K562 (cell line): ENCODE data around the gene KCNK4. TPM values are rescaled to one million over a fixed set of nuclear protein-coding genes. Genes with fewer than 3 reads are reported as not detected.

Experiments
- BCOR ChIP-seq: fragments of 450-650 bp; IDR thresholded peaks from 2 replicates; pipeline ENCODE4 v1.6.1; 2016
- CCNT2 ChIP-seq: IDR thresholded peaks from 2 replicates; pipeline ENCODE4 v1.6.1; 2011; ENCODE audit warnings: borderline replicate concordance, low read depth, mild to moderate bottlenecking, moderate library complexity, mixed read lengths, low read length; ENCODE audit not compliant: insufficient read length; ENCODE audit errors: extremely low read depth
- DNMT1 ChIP-seq: fragments of 450-650 bp; IDR thresholded peaks from 2 replicates; pipeline ENCODE4 v1.6.1; 2016; ENCODE audit warnings: antibody characterized with exemption, mild to moderate bottlenecking
- IRF2 ChIP-seq: sonication (generic); formaldehyde crosslinking; IDR thresholded peaks from 2 replicates; pipeline ENCODE4 v1.8.1; 2022; ENCODE audit warnings: mild to moderate bottlenecking, missing genetic modification reagents
- JUN ChIP-seq, 2 experiments: sonication (generic) in 1 of 2; formaldehyde crosslinking in 1 of 2; IDR thresholded peaks; 2 replicates each; pipeline versions ENCODE4 v1.6.1 to v1.8.0; 2012 to 2022; ENCODE audit warnings: borderline replicate concordance in 2 of 2, mild to moderate bottlenecking in 2 of 2, improper control_type of control experiment in 1 of 2, low read depth in 1 of 2, low read length in 1 of 2, missing genetic modification reagents in 1 of 2
- MAZ ChIP-seq, 2 experiments: fragments of 450-650 bp in 1 of 2; sonication (generic) in 1 of 2; formaldehyde crosslinking; IDR thresholded peaks in 1 of 2; conservative IDR thresholded peaks in 1 of 2; 2 replicates each; pipeline versions ENCODE4 v1.4.0 to v1.5.0; 2020; ENCODE audit warnings: mild to moderate bottlenecking in 1 of 2, missing genetic modification reagents in 1 of 2
- MLLT1 ChIP-seq, 2 experiments: fragments of 450-650 bp; IDR thresholded peaks; 2 replicates each; pipeline ENCODE4 v1.6.1; 2016
- NFIC ChIP-seq: fragments of 450-650 bp; IDR thresholded peaks from 2 replicates; pipeline ENCODE4 v1.6.1; 2017; ENCODE audit warnings: mild to moderate bottlenecking, inconsistent platforms
- NRF1 ChIP-seq, 2 experiments: fragments of 450-650 bp; IDR thresholded peaks in 1 of 2; conservative IDR thresholded peaks in 1 of 2; 2 replicates each; pipeline ENCODE4 v1.6.1; 2014; ENCODE audit warnings: mild to moderate bottlenecking in 2 of 2
- STAT6 ChIP-seq: sonication (generic); formaldehyde crosslinking; IDR thresholded peaks from 2 replicates; pipeline ENCODE4 v1.8.1; 2023; ENCODE audit warnings: mild to moderate bottlenecking, missing genetic modification reagents
- TEAD4 ChIP-seq, 2 experiments: sonication (generic) in 1 of 2; formaldehyde crosslinking in 1 of 2; IDR thresholded peaks; 2 replicates each; pipeline versions ENCODE4 v1.6.1 to v1.8.0; 2012 to 2022; ENCODE audit warnings: borderline replicate concordance in 1 of 2, inconsistent platforms in 1 of 2, low read length in 1 of 2, mild to moderate bottlenecking in 1 of 2, missing genetic modification reagents in 1 of 2
- ZFP36 ChIP-seq: fragments of 150-350 bp; IDR thresholded peaks from 2 replicates; pipeline ENCODE4 v1.6.1; 2018; ENCODE audit warnings: low read length, low read depth; ENCODE audit not compliant: partially characterized antibody
- polyA plus RNA-seq, 8 experiments: library from polyadenylated mRNA; depleted of rRNA in 4 of 8; stranded (reverse) in 5 of 8; unstranded in 3 of 8; fragments of >200 nt; fragmentation: Nextera tagmentation in 2 of 8; fragmentation: Illumina TruSeq in 1 of 8; extraction: Ambion mirVana in 2 of 8; extraction: Trizol in 1 of 8; gene quantifications; 2 replicates each; pipeline versions ENCODE4 v1.2.1 to v1.2.3, GENCODE V29; 2011 to 2014; ENCODE audit warnings: inconsistent platforms in 1 of 8, missing spikeins in 1 of 8
- total RNA-seq, 7 experiments: library from RNA; depleted of rRNA in 6 of 7; stranded (reverse); fragments of >200 nt in 6 of 7; fragmentation: Illumina TruSeq in 2 of 7; extraction: Trizol in 2 of 7; gene quantifications; 2 replicates each; pipeline versions ENCODE4 v1.2.1 to v1.2.3, GENCODE V29; 2011 to 2021; ENCODE audit warnings: low replicate concordance in 1 of 7
- TF ChIP-seq, protein P1 (sequence below): fragments of 250-450 bp; sonication (Bioruptor Pico); IDR thresholded peaks from 2 replicates; pipeline ENCODE4 v1.9.0; 2021; ENCODE audit warnings: mild to moderate bottlenecking, inconsistent platforms
- TF ChIP-seq, protein P2 (sequence below): fragments of 250-450 bp; sonication (Bioruptor Pico); IDR thresholded peaks from 2 replicates; pipeline ENCODE4 v1.8.0; 2022; ENCODE audit warnings: moderate library complexity, mild to moderate bottlenecking, inconsistent platforms

KCNK4 gene
- total and polyA plus RNA-seq, 9 of the 15 experiments (the other 6 are each of a cell fraction or from before 2014, with no cell fraction given), result not detected

DNA sequence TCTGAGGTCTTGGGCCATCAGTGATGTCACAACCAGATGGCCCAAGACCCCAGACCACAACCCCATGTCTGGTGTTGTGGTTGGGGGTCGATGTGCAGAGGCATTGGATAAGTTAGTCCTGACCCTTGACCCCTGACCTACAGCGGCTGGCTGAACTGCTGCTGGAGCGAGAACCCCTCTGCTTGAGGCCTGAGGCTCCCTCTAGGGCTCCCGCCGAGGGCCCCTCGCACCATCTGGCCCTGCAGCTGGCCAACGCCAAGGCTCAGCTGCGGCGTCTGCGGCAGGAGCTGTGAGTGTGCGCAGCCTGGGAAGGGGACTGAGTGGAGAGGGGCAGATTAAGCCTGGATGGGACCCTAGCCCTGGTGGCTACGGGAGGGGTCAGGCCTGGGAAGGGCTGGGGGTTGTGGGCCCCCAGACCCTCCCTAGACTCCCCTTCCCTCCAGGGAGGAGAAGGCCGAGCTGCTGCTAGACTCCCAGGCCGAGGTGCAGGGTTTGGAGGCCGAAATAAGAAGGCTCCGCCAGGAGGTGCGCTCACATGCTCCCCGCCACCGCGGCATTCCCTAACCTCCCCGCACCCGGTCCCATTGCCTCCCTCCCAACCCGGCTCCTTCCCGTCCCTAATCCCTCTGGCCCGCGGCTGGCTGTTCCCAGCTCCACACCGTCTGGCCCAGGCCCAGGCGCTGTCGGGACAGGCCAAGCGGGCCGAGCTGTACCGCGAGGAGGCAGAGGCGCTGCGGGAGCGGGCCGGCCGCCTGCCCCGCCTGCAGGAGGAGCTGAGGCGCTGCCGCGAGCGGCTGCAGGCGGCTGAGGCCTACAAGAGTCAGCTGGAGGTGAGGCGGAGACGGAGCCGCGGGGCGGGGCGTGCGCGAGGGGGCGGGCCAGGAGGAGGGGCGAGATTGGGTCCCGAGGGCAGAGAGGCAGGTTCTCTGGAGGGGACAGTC, 51.0 kb downstream of the KCNK4 start (continued):
- peak; percentile 91 for TF ChIP-seq CCNT2
- 0 out of 2 replicates have a peak, but pooled peaks have one; percentile 45 for TF ChIP-seq DNMT1
- TF ChIP-seq, protein P1, sequence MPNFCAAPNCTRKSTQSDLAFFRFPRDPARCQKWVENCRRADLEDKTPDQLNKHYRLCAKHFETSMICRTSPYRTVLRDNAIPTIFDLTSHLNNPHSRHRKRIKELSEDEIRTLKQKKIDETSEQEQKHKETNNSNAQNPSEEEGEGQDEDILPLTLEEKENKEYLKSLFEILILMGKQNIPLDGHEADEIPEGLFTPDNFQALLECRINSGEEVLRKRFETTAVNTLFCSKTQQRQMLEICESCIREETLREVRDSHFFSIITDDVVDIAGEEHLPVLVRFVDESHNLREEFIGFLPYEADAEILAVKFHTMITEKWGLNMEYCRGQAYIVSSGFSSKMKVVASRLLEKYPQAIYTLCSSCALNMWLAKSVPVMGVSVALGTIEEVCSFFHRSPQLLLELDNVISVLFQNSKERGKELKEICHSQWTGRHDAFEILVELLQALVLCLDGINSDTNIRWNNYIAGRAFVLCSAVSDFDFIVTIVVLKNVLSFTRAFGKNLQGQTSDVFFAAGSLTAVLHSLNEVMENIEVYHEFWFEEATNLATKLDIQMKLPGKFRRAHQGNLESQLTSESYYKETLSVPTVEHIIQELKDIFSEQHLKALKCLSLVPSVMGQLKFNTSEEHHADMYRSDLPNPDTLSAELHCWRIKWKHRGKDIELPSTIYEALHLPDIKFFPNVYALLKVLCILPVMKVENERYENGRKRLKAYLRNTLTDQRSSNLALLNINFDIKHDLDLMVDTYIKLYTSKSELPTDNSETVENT, result peak; percentile 87
- TF ChIP-seq, protein P2, sequence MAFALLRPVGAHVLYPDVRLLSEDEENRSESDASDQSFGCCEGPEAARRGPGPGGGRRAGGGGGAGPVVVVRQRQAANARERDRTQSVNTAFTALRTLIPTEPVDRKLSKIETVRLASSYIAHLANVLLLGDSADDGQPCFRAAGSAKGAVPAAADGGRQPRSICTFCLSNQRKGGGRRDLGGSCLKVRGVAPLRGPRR (CRISPR knock-in tag), result no peak
- peak; percentile 73 for TF ChIP-seq NFIC
- 0 out of 2 replicates have a peak, but pooled peaks have one; percentile 28 for TF ChIP-seq STAT6 (CRISPR knock-in tag)
- no peak for TF ChIP-seq IRF2 (CRISPR knock-in tag)
- no peak for TF ChIP-seq TEAD4 (IDR thresholded peaks at IDR 0.05; ENCODE audit: low read length)
- TF ChIP-seq TEAD4 (CRISPR knock-in tag; IDR thresholded peaks at IDR 0.05; ENCODE audit: borderline replicate concordance), result no peak
- peak; percentile 80 to 84 for TF ChIP-seq NRF1 (conservative IDR thresholded peaks at IDR 0.05 in 1 of 2, IDR thresholded peaks at IDR 0.05 in 1 of 2)
- TF ChIP-seq ZFP36, result peak; percentile 12
- peak; percentile 75 to 87 for TF ChIP-seq MAZ (CRISPR knock-in tag; conservative IDR thresholded peaks at IDR 0.05 in 1 of 2, IDR thresholded peaks at IDR 0.05 in 1 of 2)
- 0 out of 2 replicates have a peak, but pooled peaks have one; percentile 30 for TF ChIP-seq JUN (IDR thresholded peaks at IDR 0.05; ENCODE audit: borderline replicate concordance, low read depth, low read length)
- no peak for TF ChIP-seq JUN (CRISPR knock-in tag; IDR thresholded peaks at IDR 0.05; ENCODE audit: borderline replicate concordance)
- 0 out of 2 replicates have a peak, but pooled peaks have one; percentile 34 for TF ChIP-seq BCOR
- TF ChIP-seq MLLT1 (IDR thresholded peaks at IDR 0.05), result peak in 1 of 2 experiments; percentile 74; a peak in 2 of 4 replicates
